ENCODE data around the gene GUCA2B. TPM values are rescaled to one million over a fixed set of nuclear protein-coding genes. Genes with fewer than 3 reads are reported as not detected.

The GUCA2B gene
- total RNA-seq, 4 donors from 2014 or later = not detected

DNA sequence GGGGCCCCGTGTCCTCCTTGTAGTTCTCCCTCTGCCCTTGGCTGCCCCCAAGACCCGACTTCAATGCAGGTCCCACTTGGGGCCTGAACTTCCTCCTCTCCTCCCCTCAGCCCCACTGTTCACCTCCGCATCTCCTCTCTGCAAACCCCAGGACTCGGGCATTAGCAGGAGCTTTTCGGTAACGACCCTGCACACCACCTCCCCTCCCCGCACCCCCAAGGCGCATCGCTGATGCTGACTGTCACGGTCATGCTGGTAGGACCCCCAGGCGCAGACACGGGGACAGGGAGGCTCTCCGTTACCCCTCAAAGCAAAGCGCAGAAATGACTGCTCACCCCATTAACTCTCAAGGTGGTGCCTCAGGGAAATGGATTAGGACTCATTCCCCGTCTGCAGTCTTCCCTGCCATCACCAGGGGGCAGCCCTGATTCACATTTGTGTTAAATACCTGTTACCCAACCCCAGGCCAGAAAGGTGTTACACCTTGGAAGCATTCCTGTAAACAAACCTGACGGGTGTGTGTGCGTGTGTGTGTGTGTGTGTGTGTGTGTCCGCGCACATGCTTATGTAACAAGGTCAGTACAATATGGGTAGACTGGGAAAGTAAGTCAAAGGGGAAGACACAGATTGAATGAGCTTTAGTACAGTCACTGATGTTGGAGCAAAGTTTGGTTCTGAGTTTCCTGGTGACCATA is 6.4 kb upstream of the GUCA2B start:
- peak in 1 of 3 donors; percentile 64 for TF ChIP-seq CTCF (IDR thresholded peaks at IDR 0.05)
- DNase-seq (ENCODE audit: low spot score) (peak; percentile 59), ATAC-seq (ENCODE audit: low FRiP score) (no peak)

- DNase-seq (ENCODE audit: low spot score) (no peak), ATAC-seq (ENCODE audit: low FRiP score) (no peak)
Observed at GRCh38 chr1:42148166-42148565, 5.0 kb upstream of the GUCA2B start.

GRCh38 chr1:42150651-42151050 is 2.6 kb upstream of the GUCA2B start:
- ATAC-seq (ENCODE audit: low FRiP score) (no peak), DNase-seq (ENCODE audit: low spot score) (no peak)
- no peak for TF ChIP-seq CTCF (IDR thresholded peaks at IDR 0.05)

More at GRCh38 chr1:42148166-42148565, 5.0 kb upstream of the GUCA2B start:
- no peak for TF ChIP-seq CTCF (IDR thresholded peaks at IDR 0.05)

- no peak for TF ChIP-seq CTCF (IDR thresholded peaks at IDR 0.05)
- DNase-seq (ENCODE audit: low spot score) (no peak), ATAC-seq (ENCODE audit: low FRiP score) (no peak)
Observed at GRCh38 chr1:42152119-42152518, 1.1 kb upstream of the GUCA2B start.

GRCh38 chr1:42153624-42154023 is 414 bp downstream of the GUCA2B start:
- TF ChIP-seq CTCF (IDR thresholded peaks at IDR 0.05) = no peak
- no peak for DNase-seq (ENCODE audit: low spot score)
- no peak for ATAC-seq (ENCODE audit: low FRiP score)

- DNase-seq (ENCODE audit: low spot score) = no peak
- no peak for TF ChIP-seq CTCF (IDR thresholded peaks at IDR 0.05)
- ATAC-seq (ENCODE audit: low FRiP score) = no peak
Observed at GRCh38 chr1:42154685-42155084, 1.5 kb downstream of the GUCA2B start.

GRCh38 chr1:42155362-42155761 is 2.2 kb downstream of the GUCA2B start:
- no peak for ATAC-seq (ENCODE audit: low FRiP score)
- no peak for TF ChIP-seq CTCF (IDR thresholded peaks at IDR 0.05)
- no peak for DNase-seq (ENCODE audit: low spot score)

Data from omental fat pad (tissue), 4 donors.